DND-41 (cell line): ENCODE results near the gene RAB7B.

Experiments
- CTCF ChIP-seq: IDR thresholded peaks from 2 replicates; pipeline ENCODE4 v1.5.1; 2012; ENCODE audit warnings: borderline replicate concordance, low read length, moderate library complexity, mild to moderate bottlenecking; ENCODE audit not compliant: poor library complexity, severe bottlenecking; ENCODE audit errors: extremely low read depth
- EZH2 ChIP-seq: IDR thresholded peaks from 3 replicates; pipeline ENCODE4 v1.6.1; 2012; ENCODE audit warnings: borderline replicate concordance, low read depth, mild to moderate bottlenecking, moderate library complexity, low read length, inconsistent platforms; ENCODE audit not compliant: severe bottlenecking

GRCh38 chr1:205942631-205943159 lies 60.5 kb downstream of the RAB7B start:
- no peak for TF ChIP-seq CTCF
- no peak for TF ChIP-seq EZH2
